Activated CD8-positive, alpha-beta memory T cell treated with anti-CD3 and anti-CD28 coated beads for 1 hour (primary cell): ENCODE results near the gene COL10A1.
A peak's percentile ranks its signal among the peaks of the same experiment; 100 is the strongest.

Experiments
- DNase-seq, 2 donors: peaks; one replicate each; pipeline ENCODE4 v3.0.0-alpha.2; 2020; ENCODE audit warnings: low read depth in 1 of 2; ENCODE audit errors: extremely low read depth in 1 of 2

Gene COL10A1

GRCh38 chr6:116126032-116126431, at the start of gene COL10A1:
COL10A1 (minus strand) TSS chr6:116126132; CDS start chr6:116125492, 640 bp downstream.
- DNase-seq: no peak

- DNase-seq: no peak
Measured at GRCh38 chr6:116175344-116175743, 49.4 kb upstream of the COL10A1 start.

- DNase-seq: no peak
Measured at GRCh38 chr6:116173928-116174327, 48.0 kb upstream of the COL10A1 start.

GRCh38 chr6:116170358-116171057, 44.6 kb upstream of the COL10A1 start:
- no peak for DNase-seq

- no peak for DNase-seq
Measured at GRCh38 chr6:116169880-116170279, 43.9 kb upstream of the COL10A1 start.

- no peak for DNase-seq
Measured at GRCh38 chr6:116168148-116168547, 42.2 kb upstream of the COL10A1 start.

GRCh38 chr6:116166369-116166768, 40.4 kb upstream of the COL10A1 start:
- DNase-seq: no peak

GRCh38 chr6:116165596-116165995, 39.7 kb upstream of the COL10A1 start:
- DNase-seq: no peak

- DNase-seq: no peak
Measured at GRCh38 chr6:116159782-116160524, 34.0 kb upstream of the COL10A1 start.

- DNase-seq: no peak
Measured at GRCh38 chr6:116158641-116159040, 32.7 kb upstream of the COL10A1 start.

GRCh38 chr6:116157391-116157790, 31.5 kb upstream of the COL10A1 start:
- no peak for DNase-seq

GRCh38 chr6:116156405-116157326, 30.7 kb upstream of the COL10A1 start:
- DNase-seq: no peak

- DNase-seq: no peak
Measured at GRCh38 chr6:116154887-116155286, 29.0 kb upstream of the COL10A1 start.

- no peak for DNase-seq
Measured at GRCh38 chr6:116152620-116153019, 26.7 kb upstream of the COL10A1 start.

- DNase-seq: no peak
Measured at GRCh38 chr6:116145803-116146675, 20.1 kb upstream of the COL10A1 start.

- no peak for DNase-seq
Measured at GRCh38 chr6:116144605-116145004, 18.7 kb upstream of the COL10A1 start.

- DNase-seq: no peak
Measured at GRCh38 chr6:116139917-116140316, 14.0 kb upstream of the COL10A1 start.

GRCh38 chr6:116136933-116137340, 11.0 kb upstream of the COL10A1 start:
- DNase-seq: peak in 1 of 2 donors; percentile 2

GRCh38 chr6:116136373-116136772, 10.4 kb upstream of the COL10A1 start:
- DNase-seq: no peak

GRCh38 chr6:116133453-116133852, 7.5 kb upstream of the COL10A1 start:
- no peak for DNase-seq
